Right hindlimb (tissue), 1 donor: ENCODE measurements around the gene PUS1.
"Not testable (repeated sequence)": the region's sequence is repeated elsewhere in the genome, so short reads cannot be mapped to it uniquely, and the experiment has no call there.

Source experiments
- DNase-seq: peaks from one replicate; pipeline ENCODE4 v3.0.0-alpha.2; 2018

Gene PUS1

GRCh38 chr12:131928711-131929580 is at the start of gene PUS1:
TSS of gene PUS1 (plus strand) at chr12:131929276. CDS start at chr12:131929723, 447 bp downstream.
- DNase-seq: peak; percentile 96

- DNase-seq: no peak
Measured at GRCh38 chr12:131882804-131883520, 46.1 kb upstream of the PUS1 start.

- no peak for DNase-seq
Measured at GRCh38 chr12:131883521-131883900, 45.6 kb upstream of the PUS1 start.

GRCh38 chr12:131885076-131885475 is 44.0 kb upstream of the PUS1 start:
- DNase-seq: not testable (repeated sequence)

- DNase-seq: no peak
Measured at GRCh38 chr12:131885543-131886057, 43.5 kb upstream of the PUS1 start.

- DNase-seq: not testable (repeated sequence)
Measured at GRCh38 chr12:131891722-131892121, 37.4 kb upstream of the PUS1 start.

- no peak for DNase-seq
Measured at GRCh38 chr12:131892711-131893604, 36.1 kb upstream of the PUS1 start.

- no peak for DNase-seq
Measured at GRCh38 chr12:131893605-131894312, 35.3 kb upstream of the PUS1 start.

GRCh38 chr12:131894313-131894860 is 34.7 kb upstream of the PUS1 start, which contains the start of gene ULK1:
TSS of gene ULK1 (plus strand) at chr12:131894622. CDS start at chr12:131895002, 380 bp downstream.
- DNase-seq: peak; percentile 96

- DNase-seq: peak; percentile 34
Measured at GRCh38 chr12:131894981-131895639, 34.0 kb upstream of the PUS1 start.

GRCh38 chr12:131895640-131896079 is 33.4 kb upstream of the PUS1 start:
- DNase-seq: no peak

GRCh38 chr12:131896080-131896810 is 32.8 kb upstream of the PUS1 start:
- peak; percentile 88 for DNase-seq

GRCh38 chr12:131896811-131897270 is 32.2 kb upstream of the PUS1 start:
- peak; percentile 88 for DNase-seq

GRCh38 chr12:131897276-131897675 is 31.8 kb upstream of the PUS1 start:
- DNase-seq: no peak

- DNase-seq: no peak
Measured at GRCh38 chr12:131897875-131898274, 31.2 kb upstream of the PUS1 start.

GRCh38 chr12:131900397-131900796 is 28.7 kb upstream of the PUS1 start:
- no peak for DNase-seq

GRCh38 chr12:131901431-131902331 is 27.4 kb upstream of the PUS1 start:
- DNase-seq: peak; percentile 18

- DNase-seq: peak; percentile 18
Measured at GRCh38 chr12:131902332-131903241, 26.5 kb upstream of the PUS1 start.
